GM10266 (cell line): ENCODE measurements around the gene PLEKHG4.

ENCODE experiments used
- DNase-seq: peaks from one replicate; pipeline ENCODE4 v3.0.0; 2012; ENCODE audit errors: extremely low spot score
- TF ChIP-seq, protein P1 (sequence below): IDR thresholded peaks from 2 replicates; pipeline ENCODE4 v1.5.1; 2012; ENCODE audit warnings: mild to moderate bottlenecking, low read depth; ENCODE audit not compliant: control insufficient read depth, insufficient read depth; ENCODE audit errors: missing control alignments

Gene PLEKHG4

DNA sequence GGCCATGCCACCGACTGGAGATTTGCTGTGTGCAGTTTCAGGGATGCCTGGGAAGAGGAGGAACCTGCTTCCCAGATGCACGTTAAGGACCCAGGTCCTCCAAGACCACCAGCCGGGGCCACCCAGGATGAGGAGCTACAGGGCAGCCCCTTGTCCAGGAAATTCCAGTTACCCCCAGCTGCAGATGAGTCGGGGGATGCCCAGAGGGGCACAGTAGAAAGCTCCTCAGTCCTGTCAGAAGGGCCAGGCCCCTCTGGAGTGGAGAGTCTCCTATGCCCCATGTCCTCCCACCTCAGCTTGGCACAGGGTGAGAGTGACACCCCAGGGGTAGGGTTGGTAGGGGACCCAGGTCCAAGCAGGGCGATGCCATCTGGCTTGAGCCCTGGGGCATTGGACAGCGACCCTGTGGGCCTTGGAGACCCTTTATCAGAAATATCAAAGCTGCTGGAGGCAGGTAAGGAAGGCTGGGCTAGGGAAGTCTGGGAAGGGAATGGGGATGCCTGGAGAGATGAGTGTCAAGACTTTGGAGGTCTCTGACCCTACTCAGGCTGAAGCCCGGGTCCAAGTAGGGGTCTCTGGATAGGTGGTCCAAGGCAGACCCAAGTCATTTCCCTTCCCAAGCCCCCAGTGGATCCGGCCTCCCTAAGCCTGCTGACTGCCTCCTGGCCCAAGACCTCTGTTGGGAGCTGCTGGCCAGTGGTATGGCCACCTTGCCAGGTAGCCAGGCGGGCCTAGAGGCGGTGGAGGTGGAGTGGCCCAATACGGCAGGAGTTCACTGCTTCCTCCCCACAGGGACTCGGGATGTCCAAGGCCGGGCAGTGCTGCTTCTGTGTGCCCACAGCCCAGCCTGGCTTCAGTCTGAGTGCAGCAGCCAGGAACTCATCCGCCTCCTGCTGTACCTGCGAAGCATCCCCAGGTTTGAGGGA, 1.0 kb downstream of the PLEKHG4 start:
- no peak for DNase-seq
- TF ChIP-seq, protein P1, sequence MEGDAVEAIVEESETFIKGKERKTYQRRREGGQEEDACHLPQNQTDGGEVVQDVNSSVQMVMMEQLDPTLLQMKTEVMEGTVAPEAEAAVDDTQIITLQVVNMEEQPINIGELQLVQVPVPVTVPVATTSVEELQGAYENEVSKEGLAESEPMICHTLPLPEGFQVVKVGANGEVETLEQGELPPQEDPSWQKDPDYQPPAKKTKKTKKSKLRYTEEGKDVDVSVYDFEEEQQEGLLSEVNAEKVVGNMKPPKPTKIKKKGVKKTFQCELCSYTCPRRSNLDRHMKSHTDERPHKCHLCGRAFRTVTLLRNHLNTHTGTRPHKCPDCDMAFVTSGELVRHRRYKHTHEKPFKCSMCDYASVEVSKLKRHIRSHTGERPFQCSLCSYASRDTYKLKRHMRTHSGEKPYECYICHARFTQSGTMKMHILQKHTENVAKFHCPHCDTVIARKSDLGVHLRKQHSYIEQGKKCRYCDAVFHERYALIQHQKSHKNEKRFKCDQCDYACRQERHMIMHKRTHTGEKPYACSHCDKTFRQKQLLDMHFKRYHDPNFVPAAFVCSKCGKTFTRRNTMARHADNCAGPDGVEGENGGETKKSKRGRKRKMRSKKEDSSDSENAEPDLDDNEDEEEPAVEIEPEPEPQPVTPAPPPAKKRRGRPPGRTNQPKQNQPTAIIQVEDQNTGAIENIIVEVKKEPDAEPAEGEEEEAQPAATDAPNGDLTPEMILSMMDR: no peak

GRCh38 chr16:67281536-67282446, 2.5 kb downstream of the PLEKHG4 start:
- TF ChIP-seq, protein P1: no peak
- DNase-seq: no peak

DNA sequence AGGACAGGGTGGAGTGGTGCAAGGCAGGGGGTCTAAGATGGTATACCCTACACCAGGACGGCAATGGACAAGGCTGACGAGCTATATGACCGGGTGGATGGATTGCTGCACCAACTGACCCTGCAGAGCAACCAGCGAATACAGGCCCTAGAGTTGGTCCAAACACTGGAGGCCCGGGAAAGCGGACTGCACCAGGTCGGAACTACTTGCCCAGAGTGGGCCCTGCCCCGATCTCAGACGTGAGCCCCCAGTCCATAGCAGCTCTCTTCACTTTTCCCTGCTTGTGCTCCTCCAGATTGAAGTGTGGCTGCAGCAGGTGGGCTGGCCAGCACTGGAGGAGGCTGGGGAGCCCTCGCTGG, 3.1 kb downstream of the PLEKHG4 start:
- TF ChIP-seq, protein P1: no peak
- DNase-seq: no peak

GRCh38 chr16:67283039-67283825, 3.9 kb downstream of the PLEKHG4 start:
- TF ChIP-seq, protein P1: no peak
- DNase-seq: no peak

GRCh38 chr16:67283826-67284555, 4.7 kb downstream of the PLEKHG4 start:
- DNase-seq: no peak
- TF ChIP-seq, protein P1: no peak

DNA sequence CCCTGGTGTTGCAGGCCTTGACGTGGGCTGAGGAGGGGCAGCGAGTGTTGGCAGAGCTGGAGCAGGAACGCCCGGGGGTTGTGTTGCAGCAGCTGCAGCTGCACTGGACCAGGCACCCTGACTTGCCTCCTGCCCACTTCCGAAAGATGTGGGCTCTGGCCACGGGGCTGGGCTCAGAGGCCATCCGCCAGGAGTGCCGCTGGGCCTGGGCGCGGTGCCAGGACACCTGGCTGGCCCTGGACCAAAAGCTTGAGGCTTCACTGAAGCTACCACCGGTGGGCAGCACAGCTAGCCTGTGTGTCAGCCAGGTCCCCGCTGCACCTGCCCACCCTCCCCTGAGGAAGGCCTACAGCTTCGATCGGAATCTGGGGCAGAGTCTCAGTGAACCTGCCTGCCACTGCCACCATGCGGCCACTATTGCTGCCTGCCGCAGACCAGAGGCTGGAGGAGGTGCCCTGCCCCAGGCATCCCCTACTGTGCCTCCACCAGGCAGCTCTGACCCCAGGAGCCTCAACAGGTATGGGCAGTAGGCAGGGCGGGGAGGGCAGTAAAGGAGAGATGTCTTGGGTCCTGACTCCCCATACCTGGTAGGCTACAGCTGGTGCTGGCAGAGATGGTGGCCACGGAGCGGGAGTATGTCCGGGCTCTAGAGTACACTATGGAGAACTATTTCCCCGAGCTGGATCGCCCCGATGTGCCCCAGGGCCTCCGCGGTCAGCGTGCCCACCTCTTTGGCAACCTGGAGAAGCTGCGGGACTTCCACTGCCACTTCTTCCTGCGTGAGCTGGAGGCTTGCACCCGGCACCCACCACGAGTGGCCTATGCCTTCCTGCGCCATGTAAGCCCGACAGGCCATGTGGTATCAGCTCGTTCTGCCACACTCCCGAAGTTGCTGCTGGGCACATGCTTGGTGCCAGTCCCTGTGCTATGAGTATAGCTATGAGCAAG, 5.6 kb downstream of the PLEKHG4 start:
- TF ChIP-seq, protein P1: peak; percentile 20
- DNase-seq: no peak
